GM19395 (cell line): ENCODE data around the gene MFAP4.
"Not testable (repeated sequence)": the region's sequence is repeated elsewhere in the genome, so short reads cannot be mapped to it uniquely, and the experiment has no call there.

Source experiments
- ATAC-seq: cut with Tn5 transposase; IDR thresholded peaks from one replicate; pipeline ENCODE4 v1.9.1; 2021; ENCODE audit warnings: mild to moderate bottlenecking, moderate library complexity; ENCODE audit not compliant: unreplicated experiment

Gene MFAP4

GRCh38 chr17:19359151-19359550 is 27.8 kb downstream of the MFAP4 start:
- ATAC-seq: no peak

- ATAC-seq: no peak
Observed at GRCh38 chr17:19357761-19358160, 29.2 kb downstream of the MFAP4 start.

GRCh38 chr17:19357351-19357750 is 29.6 kb downstream of the MFAP4 start:
- ATAC-seq: no peak

- no peak for ATAC-seq
Observed at GRCh38 chr17:19354748-19355147, 32.2 kb downstream of the MFAP4 start.

- ATAC-seq: not testable (repeated sequence)
Observed at GRCh38 chr17:19353401-19353800, 33.6 kb downstream of the MFAP4 start.

- no peak for ATAC-seq
Observed at GRCh38 chr17:19348806-19349205, 38.2 kb downstream of the MFAP4 start.

GRCh38 chr17:19348081-19348650 is 38.8 kb downstream of the MFAP4 start:
- no peak for ATAC-seq

GRCh38 chr17:19347323-19348080 is 39.5 kb downstream of the MFAP4 start:
- no peak for ATAC-seq

GRCh38 chr17:19346351-19347255 is 40.4 kb downstream of the MFAP4 start:
- ATAC-seq: no peak

GRCh38 chr17:19345486-19346350 is 41.3 kb downstream of the MFAP4 start:
- ATAC-seq: no peak

GRCh38 chr17:19345067-19345460 is 41.9 kb downstream of the MFAP4 start:
- ATAC-seq: no peak

GRCh38 chr17:19344311-19345066 is 42.5 kb downstream of the MFAP4 start:
- ATAC-seq: no peak

GRCh38 chr17:19343671-19344151 is 43.3 kb downstream of the MFAP4 start:
- no peak for ATAC-seq

GRCh38 chr17:19343256-19343630 is 43.7 kb downstream of the MFAP4 start:
- ATAC-seq: no peak

- no peak for ATAC-seq
Observed at GRCh38 chr17:19342611-19343255, 44.3 kb downstream of the MFAP4 start.

GRCh38 chr17:19341641-19342610 is 45.1 kb downstream of the MFAP4 start:
- ATAC-seq: no peak

- no peak for ATAC-seq
Observed at GRCh38 chr17:19341211-19341631, 45.8 kb downstream of the MFAP4 start.

GRCh38 chr17:19339341-19339815 is 47.6 kb downstream of the MFAP4 start:
- ATAC-seq: no peak
